CD4-positive, alpha-beta memory T cell (primary cell): ENCODE data around the gene DNM1. TPM values are rescaled to one million over a fixed set of nuclear protein-coding genes. Genes with fewer than 3 reads are reported as not detected.

Experiments
- CTCF ChIA-PET: fragments of 350-600 bp; sonication (Branson Sonifier 250); formaldehyde crosslinking; loops from one replicate; lab custom pipeline; 2021; ENCODE audit warnings: inconsistent platforms; ENCODE audit not compliant: partially characterized antibody; lab: Charles Lee
- POLR2A ChIA-PET: fragments of 350-600 bp; sonication (Branson Sonifier 250); formaldehyde crosslinking; loops from one replicate; lab custom pipeline; 2021; ENCODE audit not compliant: partially characterized antibody; lab: Charles Lee
- DNase-seq, 5 donors: peaks; one replicate each; pipeline versions ENCODE4 v3.0.0 to v3.0.0-alpha.2; 2020 to 2022; ENCODE audit warnings: mixed read lengths in 1 of 5
- H3K27ac ChIP-seq: one replicate; pipeline ENCODE4 v1.7.0; 2013; ENCODE audit warnings: low read depth, low read length
- H3K27me3 ChIP-seq: 2 replicates; pipeline ENCODE4 v1.7.0; 2013; ENCODE audit warnings: mild to moderate bottlenecking, low read length, moderate library complexity; ENCODE audit not compliant: insufficient read depth
- H3K36me3 ChIP-seq: 2 replicates; pipeline ENCODE4 v1.7.0; 2013; ENCODE audit warnings: mild to moderate bottlenecking, low read length, moderate library complexity; ENCODE audit not compliant: insufficient read depth
- H3K4me1 ChIP-seq: 2 replicates; pipeline ENCODE4 v1.7.0; 2013; ENCODE audit warnings: mild to moderate bottlenecking, low read length, moderate library complexity; ENCODE audit not compliant: insufficient read depth
- H3K4me3 ChIP-seq, 2 donors: one replicate each; pipeline ENCODE4 v1.7.0; 2013; ENCODE audit warnings: low read length in 2 of 2, mild to moderate bottlenecking in 1 of 2
- H3K9me3 ChIP-seq, 2 donors: one replicate each; pipeline ENCODE4 v1.7.0; 2013; ENCODE audit warnings: low read length in 2 of 2, control low read depth in 1 of 2; ENCODE audit not compliant: control insufficient read depth in 1 of 2
- H3K27ac Mint-ChIP-seq, 7 donors: one replicate each; pipeline ENCODE4 v1.8.0; 2020 to 2021; ENCODE audit warnings: mixed read lengths in 7 of 7, mild to moderate bottlenecking in 6 of 7, inconsistent platforms in 3 of 7, moderate library complexity in 3 of 7
- H3K27me3 Mint-ChIP-seq, 2 donors: one replicate each; pipeline ENCODE4 v1.8.0; 2020 to 2021; ENCODE audit warnings: mixed read lengths in 2 of 2
- H3K36me3 Mint-ChIP-seq, 2 donors: one replicate each; pipeline ENCODE4 v1.8.0; 2020 to 2021; ENCODE audit warnings: mixed read lengths in 2 of 2, inconsistent platforms in 1 of 2, mild to moderate bottlenecking in 1 of 2
- H3K4me1 Mint-ChIP-seq, 4 donors: one replicate each; pipeline ENCODE4 v1.8.0; 2020 to 2021; ENCODE audit warnings: mixed read lengths in 4 of 4, mild to moderate bottlenecking in 1 of 4
- H3K4me3 Mint-ChIP-seq, 8 donors: one replicate each; pipeline ENCODE4 v1.8.0; 2020 to 2021; ENCODE audit warnings: mixed read lengths in 8 of 8, mild to moderate bottlenecking in 7 of 8, moderate library complexity in 6 of 8, inconsistent platforms in 3 of 8
- H3K9me3 Mint-ChIP-seq, 8 donors: one replicate each; pipeline ENCODE4 v1.8.0; 2020 to 2021; ENCODE audit warnings: mixed read lengths in 8 of 8, mild to moderate bottlenecking in 5 of 8, inconsistent platforms in 3 of 8, moderate library complexity in 1 of 8
- intact Hi-C: fragments of 100-400 bp; cut with micrococcal nuclease; formaldehyde crosslinking; loops from one replicate; pipeline ENCODE4 v1.15.1; 2023
- polyA plus RNA-seq, 2 donors: library from polyadenylated mRNA; unstranded; fragments of 300-500 nt; fragmentation: Illumina TruSeq; gene quantifications; one replicate each; pipeline ENCODE4 v1.2.3, GENCODE V29; 2021
- total RNA-seq, 2 experiments: library from RNA; stranded (reverse); gene quantifications; one replicate each; pipeline ENCODE4 v1.2.3, GENCODE V29; 2021

The DNM1 gene
- total and polyA plus RNA-seq, 4 experiments from 2014 or later = 1.4 to 2.2 TPM; not detected in 2

- H3K4me3 ChIP-seq = no peak overlapping the region
- peak overlapping the region in 1 of 8 donors; percentile 4 for H3K4me3 Mint-ChIP-seq
- POLR2A ChIA-PET = interaction anchor here (0.6 to 1.9 kb wide), 2 partner anchors 29 to 186 kb away, joined by 3 to 5 read pairs; partner anchors contain the start of genes GOLGA2 and SWI5
- H3K36me3 ChIP-seq = no peaks in the 10 kb centered on the region
- DNase-seq = no peak
- no peaks in the 10 kb centered on the region for H3K36me3 Mint-ChIP-seq
- H3K27ac ChIP-seq = no peak overlapping the region
- no peaks in the 10 kb centered on the region for H3K9me3 ChIP-seq
- intact Hi-C loops = no loop called here
- peaks cover 11 to 25% (median 21%) of the 10 kb centered on the region in 4 donors for H3K4me1 Mint-ChIP-seq
- peaks cover 10% of the 10 kb centered on the region for H3K27me3 ChIP-seq
- peaks cover 22% of the 10 kb centered on the region for H3K4me1 ChIP-seq
- H3K27ac Mint-ChIP-seq = peak overlapping the region in 3 of 7 donors; percentile 17 to 62 (median 57)
- CTCF ChIA-PET = no interaction called here
- peaks cover 0 to 2% (median 0%) of the 10 kb centered on the region in 8 donors for H3K9me3 Mint-ChIP-seq
- peaks cover 10 to 13% of the 10 kb centered on the region in 2 donors for H3K27me3 Mint-ChIP-seq
Measured at GRCh38 chr9:128247226-128247803, 44.1 kb downstream of the DNM1 start.

GRCh38 chr9:128249558-128249907 is 46.4 kb downstream of the DNM1 start:
- Mint-ChIP-seq H3K27ac (peak overlapping the region; percentile 77 to 97 (median 94)), H3K4me3 (peak overlapping the region; percentile 84 to 93 (median 87)), H3K9me3 (peaks cover 0 to 2% (median 0%) of the 10 kb centered on the region in 8 donors), H3K27me3 (peaks cover 4 to 5% of the 10 kb centered on the region in 2 donors), H3K36me3 (no peaks in the 10 kb centered on the region), H3K4me1 (peaks cover 9 to 28% (median 19%) of the 10 kb centered on the region in 4 donors)
- POLR2A ChIA-PET = interaction anchor here (1.0 to 2.3 kb wide), 7 partner anchors 26 to 831 kb away, joined by 3 to 19 read pairs (median 6); partner anchors contain the start of genes DNM1, DOLPP1, GOLGA2 and SWI5
- CTCF ChIA-PET = interaction anchor here (0.6 to 1.2 kb wide), 2 partner anchors 13 to 198 kb away, joined by 3 read pairs; no protein-coding TSS in a partner anchor
- peak overlapping the region in 1 of 2 donors; percentile 75 for H3K4me3 ChIP-seq
- H3K4me1 ChIP-seq = peaks cover 22% of the 10 kb centered on the region
- H3K36me3 ChIP-seq = no peaks in the 10 kb centered on the region
- peak overlapping the region; percentile 56 for H3K27ac ChIP-seq
- H3K27me3 ChIP-seq = no peaks in the 10 kb centered on the region
- intact Hi-C loops = no loop called here
- no peak for DNase-seq
- no peaks in the 10 kb centered on the region for H3K9me3 ChIP-seq

- peak; percentile 95 to 98 (median 96) for DNase-seq
- no peaks in the 10 kb centered on the region for H3K36me3 Mint-ChIP-seq
- H3K4me3 ChIP-seq = peak overlapping the region in 1 of 2 donors; percentile 75
- peaks cover 22% of the 10 kb centered on the region for H3K4me1 ChIP-seq
- no peaks in the 10 kb centered on the region for H3K27me3 ChIP-seq
- H3K9me3 ChIP-seq = no peaks in the 10 kb centered on the region
- peak overlapping the region; percentile 77 to 97 (median 94) for H3K27ac Mint-ChIP-seq
- intact Hi-C loops = loop anchor here (1.0 kb wide), 6 partner anchors 26 to 122 kb away; partner anchors contain the start of genes COQ4, DNM1, GOLGA2 and SLC27A4
- H3K4me1 Mint-ChIP-seq = peaks cover 10 to 30% (median 19%) of the 10 kb centered on the region in 4 donors
- no peaks in the 10 kb centered on the region for H3K36me3 ChIP-seq
- ChIA-PET POLR2A (interaction anchor here (0.7 to 2.3 kb wide), 12 partner anchors 25 to 830 kb away, joined by 3 to 19 read pairs (median 4); partner anchors contain the start of genes DNM1, DOLPP1, GOLGA2 and LRSAM1), CTCF (interaction anchor here (0.6 to 1.2 kb wide), 5 partner anchors 14 to 380 kb away, joined by 3 read pairs; partner anchors contain the start of gene CIZ1)
- peaks cover 0 to 2% (median 0%) of the 10 kb centered on the region in 8 donors for H3K9me3 Mint-ChIP-seq
- peaks cover 4 to 5% of the 10 kb centered on the region in 2 donors for H3K27me3 Mint-ChIP-seq
- peak overlapping the region; percentile 84 to 93 (median 87) for H3K4me3 Mint-ChIP-seq
- peak overlapping the region; percentile 56 for H3K27ac ChIP-seq
Measured at GRCh38 chr9:128249908-128250838, 47.0 kb downstream of the DNM1 start.

- CTCF ChIA-PET = interaction anchor here (1.1 kb wide), 1 partner anchor 60 kb away, joined by 3 read pairs; the partner anchor contains the start of gene CIZ1
- intact Hi-C loops = loop anchor here (1.0 kb wide), 6 partner anchors 25 to 123 kb away; partner anchors contain the start of genes COQ4, DNM1, GOLGA2 and SLC27A4
- H3K36me3 Mint-ChIP-seq = no peaks in the 10 kb centered on the region
Measured at GRCh38 chr9:128250839-128251731, 47.9 kb downstream of the DNM1 start.

GRCh38 chr9:128251732-128252100 is 48.5 kb downstream of the DNM1 start:
- Histone ChIP-seq H3K27ac (no peak overlapping the region), H3K27me3 (no peaks in the 10 kb centered on the region), H3K9me3 (no peaks in the 10 kb centered on the region), H3K36me3 (no peaks in the 10 kb centered on the region), H3K4me1 (peaks cover 22% of the 10 kb centered on the region), H3K4me3 (no peak overlapping the region)
- no peaks in the 10 kb centered on the region for H3K27me3 Mint-ChIP-seq
- intact Hi-C loops = no loop called here
- POLR2A ChIA-PET = no interaction called here
- H3K9me3 Mint-ChIP-seq = no peaks in the 10 kb centered on the region
- H3K36me3 Mint-ChIP-seq = no peaks in the 10 kb centered on the region
- H3K4me1 Mint-ChIP-seq = peaks cover 7 to 28% (median 16%) of the 10 kb centered on the region in 4 donors
- CTCF ChIA-PET = no interaction called here
- H3K4me3 Mint-ChIP-seq = peak overlapping the region; percentile 37 to 89 (median 77)
- DNase-seq = no peak
- H3K27ac Mint-ChIP-seq = peak overlapping the region in 5 of 7 donors; percentile 1 to 85 (median 71)

More at GRCh38 chr9:128250839-128251731, 47.9 kb downstream of the DNM1 start:
- DNase-seq = peak in 1 of 5 donors; percentile 10
- Histone ChIP-seq H3K27me3 (no peaks in the 10 kb centered on the region), H3K4me1 (peaks cover 22% of the 10 kb centered on the region), H3K36me3 (no peaks in the 10 kb centered on the region), H3K27ac (peak overlapping the region; percentile 56), H3K9me3 (no peaks in the 10 kb centered on the region), H3K4me3 (peak overlapping the region in 1 of 2 donors; percentile 67)
- H3K27me3 Mint-ChIP-seq = no peaks in the 10 kb centered on the region
- H3K27ac Mint-ChIP-seq = peak overlapping the region in 6 of 7 donors; percentile 29 to 87 (median 53)
- peak overlapping the region; percentile 74 to 89 (median 84) for H3K4me3 Mint-ChIP-seq
- H3K4me1 Mint-ChIP-seq = peaks cover 7 to 28% (median 16%) of the 10 kb centered on the region in 4 donors
- POLR2A ChIA-PET = interaction anchor here (1.0 to 2.3 kb wide), 9 partner anchors 24 to 830 kb away, joined by 3 to 19 read pairs (median 4); partner anchors contain the start of genes DOLPP1, GOLGA2, LRSAM1 and RPL12
- no peaks in the 10 kb centered on the region for H3K9me3 Mint-ChIP-seq
